Fibroblast of skin of right biceps (primary cell): ENCODE data around the gene COPS2.
A peak's percentile ranks its signal among the peaks of the same experiment; 100 is the strongest.
"Not testable (repeated sequence)": the region's sequence is repeated elsewhere in the genome, so short reads cannot be mapped to it uniquely, and the experiment has no call there.

Experiments used
- DNase-seq: peaks from one replicate; pipeline ENCODE4 v3.0.0-alpha.2; 2013

The COPS2 gene

DNA sequence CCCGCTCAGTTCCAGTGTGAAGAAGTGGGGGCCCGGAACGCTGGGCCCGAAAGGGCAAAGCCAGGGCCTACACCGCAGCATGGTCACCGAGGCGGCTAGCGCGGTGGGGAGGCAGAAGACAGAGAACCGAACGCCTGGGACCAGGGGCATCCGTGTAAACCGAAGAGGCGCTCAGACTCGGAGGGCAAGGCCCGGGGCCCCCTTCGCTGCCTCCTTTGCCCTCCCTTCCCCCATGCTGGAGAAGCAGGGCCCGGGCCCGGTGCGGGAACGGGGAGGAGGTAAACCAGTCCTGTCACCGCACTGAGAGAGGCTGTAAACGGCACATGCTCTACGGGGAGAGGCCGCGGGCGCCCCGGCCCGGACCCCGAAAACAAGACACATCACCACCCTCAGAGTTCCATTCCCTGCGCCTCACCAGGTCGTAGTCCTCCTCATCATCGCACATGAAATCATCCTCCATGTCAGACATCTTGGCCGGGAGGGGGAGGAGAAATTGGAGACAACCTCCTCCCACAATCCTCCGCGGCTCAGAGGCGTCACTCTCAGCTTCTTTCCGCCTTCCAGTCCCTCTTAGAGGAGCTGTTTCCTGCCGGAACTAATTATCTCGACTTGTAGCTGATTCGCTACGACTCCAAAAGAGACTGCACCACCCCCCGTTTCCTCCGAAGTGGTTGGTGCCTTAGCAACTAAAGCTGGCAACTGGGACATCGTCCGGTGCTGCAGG is at the start of gene COPS2:
COPS2 (minus strand) TSS at position 490 of the 724 bp plus-strand sequence; CDS start at position 469, 21 bp downstream.
- peak; percentile 98 for DNase-seq

DNA sequence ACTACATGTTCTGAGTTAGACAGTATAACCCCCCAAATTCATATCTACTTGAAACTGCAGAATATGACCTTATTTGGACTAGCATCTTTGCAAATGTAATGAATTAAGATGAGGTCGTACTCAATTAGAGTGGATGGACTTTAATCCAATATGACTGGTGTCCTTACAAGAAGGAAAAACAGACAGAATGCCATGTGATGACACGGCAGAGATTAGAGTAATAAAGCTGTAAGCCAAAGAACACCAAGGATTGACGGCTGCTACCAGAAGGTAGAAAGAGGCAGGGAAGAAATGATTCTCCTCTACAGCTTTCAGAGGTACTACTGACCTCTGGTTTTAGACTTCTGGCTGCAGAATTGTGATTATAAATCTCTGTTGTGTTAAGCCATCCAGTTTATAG is 44.9 kb upstream of the COPS2 start:
- no peak for DNase-seq

DNA sequence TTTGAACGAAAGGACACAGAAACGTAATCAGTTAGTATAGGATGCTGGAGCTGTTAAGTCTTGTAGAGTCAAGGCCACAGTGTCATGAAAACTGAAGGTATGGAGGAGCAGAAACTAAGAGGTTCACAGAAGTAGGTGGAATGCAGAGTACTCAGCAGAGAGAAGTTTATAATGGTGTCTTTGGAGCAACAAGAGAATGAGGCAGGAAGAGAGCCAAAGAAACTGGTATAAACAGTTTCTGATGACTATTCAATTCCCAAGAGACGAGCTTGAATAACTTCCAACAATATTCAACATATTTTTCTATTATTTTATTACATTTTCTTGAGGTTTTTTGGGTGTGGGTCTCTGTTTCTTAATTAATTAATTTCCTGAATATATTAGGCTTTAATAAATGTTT is 44.3 kb upstream of the COPS2 start:
- DNase-seq, result peak; percentile 11

DNA sequence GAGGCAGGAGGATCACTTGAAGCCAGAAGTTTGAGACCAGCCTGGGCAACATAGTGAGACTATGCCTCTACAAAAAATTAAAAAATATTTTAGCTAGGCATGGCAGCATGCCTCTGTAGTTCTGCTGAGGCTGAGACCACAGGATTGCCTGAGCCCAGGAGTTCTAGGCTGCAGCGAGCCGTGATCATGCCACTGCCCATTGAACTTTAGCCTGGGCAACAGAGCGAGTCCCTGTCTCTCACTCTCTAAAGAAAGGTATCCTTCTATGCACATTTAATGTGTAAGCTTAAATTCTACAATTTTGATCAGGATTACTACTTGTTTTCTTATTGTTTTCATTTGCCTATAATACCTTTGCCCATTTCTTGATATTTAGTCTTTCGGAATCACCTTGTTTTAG is 41.5 kb upstream of the COPS2 start:
- no peak for DNase-seq

DNA sequence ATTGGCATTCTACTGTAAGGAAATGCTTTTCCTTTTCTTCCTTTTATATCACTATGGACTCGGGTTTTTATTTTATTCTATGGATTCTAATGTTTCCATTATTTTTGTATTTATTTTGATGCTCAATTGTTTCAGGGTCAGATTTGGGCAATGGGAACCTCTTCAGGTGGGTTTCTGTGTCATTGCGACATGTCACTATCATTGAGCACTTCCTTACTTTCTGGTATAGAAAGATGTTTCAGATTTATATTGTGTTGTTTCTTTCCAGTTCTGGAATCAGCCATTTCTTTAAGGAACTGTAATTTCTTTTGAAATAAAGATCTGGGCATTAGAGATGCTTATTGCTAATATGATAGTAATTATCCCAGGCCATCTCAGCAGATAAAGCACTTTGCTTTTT is 36.5 kb upstream of the COPS2 start:
- DNase-seq, result no peak

DNA sequence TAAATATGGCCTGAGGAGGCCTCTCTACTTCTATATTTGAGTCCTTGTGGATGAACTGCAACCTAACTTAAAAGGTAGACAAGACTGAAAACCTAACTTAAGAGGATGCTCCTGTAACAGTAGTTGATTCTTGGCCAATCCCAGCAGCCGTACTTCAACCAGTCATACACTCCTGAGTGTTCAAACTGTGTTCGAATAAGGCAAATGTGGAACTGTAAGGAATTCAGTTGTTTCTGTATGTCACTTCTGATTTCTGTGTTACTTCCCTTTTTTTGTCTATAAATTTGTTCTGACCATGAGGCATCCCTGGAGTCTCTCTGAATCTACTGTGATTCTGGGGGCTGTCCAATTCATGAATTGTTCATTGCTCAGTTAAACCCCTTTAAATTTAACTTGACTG is 35.2 kb upstream of the COPS2 start:
- no peak for DNase-seq

DNA sequence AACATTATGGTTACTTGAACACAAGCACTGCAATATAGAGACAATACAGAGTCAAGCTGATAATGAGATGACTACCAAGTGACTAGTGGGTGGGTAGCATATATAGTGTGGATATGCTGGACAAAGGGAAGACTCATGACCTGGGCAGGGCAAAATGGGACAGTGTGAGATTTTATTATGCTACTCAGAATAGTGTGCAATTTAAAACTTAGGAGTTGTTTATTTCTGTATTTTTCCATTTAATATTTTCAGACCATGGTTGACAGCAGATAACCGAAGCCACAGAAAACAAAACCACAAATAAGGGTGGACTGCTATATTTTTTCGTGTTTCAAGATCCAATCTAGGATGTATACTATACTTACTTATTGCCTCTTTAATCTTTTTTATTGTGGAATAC is 34.2 kb upstream of the COPS2 start:
- no peak for DNase-seq

DNA sequence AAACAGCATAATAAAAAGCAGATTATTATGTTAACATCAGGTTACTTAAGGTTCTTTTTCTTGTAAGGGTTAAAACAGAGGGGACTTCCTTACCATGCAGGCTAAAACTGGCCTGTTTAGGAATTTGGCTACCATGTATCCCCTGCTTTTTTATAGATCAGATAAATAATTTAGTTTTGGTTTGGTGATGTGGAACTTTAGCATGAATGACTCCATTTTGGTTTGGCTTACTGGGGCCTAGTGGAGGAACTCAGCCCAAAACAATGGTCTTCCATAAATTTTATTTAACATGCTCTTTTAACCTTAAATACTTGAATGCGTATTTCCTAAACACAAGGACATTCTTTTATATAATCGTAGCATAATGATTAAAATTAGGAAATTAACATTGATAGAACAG is 33.5 kb upstream of the COPS2 start:
- no peak for DNase-seq

DNA sequence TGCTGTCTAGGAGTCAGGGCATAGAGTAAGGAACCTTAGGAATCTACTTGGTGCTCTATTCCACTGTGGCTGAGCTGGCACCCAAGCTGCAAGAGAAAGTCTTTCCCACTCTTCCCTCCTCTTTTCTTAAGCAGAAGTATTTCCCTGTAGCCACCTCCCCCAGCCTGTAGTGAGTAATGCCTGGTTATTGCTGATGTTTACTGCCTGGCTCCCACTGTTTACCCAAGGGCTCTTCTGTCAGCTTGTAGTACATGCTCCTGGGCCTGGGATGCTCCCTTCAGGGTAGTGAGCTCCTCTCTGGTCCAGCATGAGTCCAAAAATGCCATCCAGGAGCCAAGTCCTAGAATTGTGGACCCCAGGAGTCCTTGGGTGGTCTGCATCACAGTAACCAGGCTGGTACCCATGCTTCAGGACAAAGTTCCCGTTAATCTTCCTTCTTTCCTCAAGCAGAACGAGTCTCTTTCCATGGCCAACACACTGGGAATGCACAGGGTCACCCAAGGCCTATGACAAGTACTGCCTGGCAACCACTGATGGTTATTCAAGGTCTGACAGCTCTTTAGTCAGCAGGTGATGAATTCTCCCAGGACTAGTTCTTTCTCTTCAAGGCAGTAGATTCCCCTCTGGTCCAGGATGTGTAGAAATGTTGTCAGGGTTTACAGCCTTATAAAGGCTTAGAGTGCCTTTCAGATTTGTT is 32.3 kb upstream of the COPS2 start:
- DNase-seq, result no peak

DNA sequence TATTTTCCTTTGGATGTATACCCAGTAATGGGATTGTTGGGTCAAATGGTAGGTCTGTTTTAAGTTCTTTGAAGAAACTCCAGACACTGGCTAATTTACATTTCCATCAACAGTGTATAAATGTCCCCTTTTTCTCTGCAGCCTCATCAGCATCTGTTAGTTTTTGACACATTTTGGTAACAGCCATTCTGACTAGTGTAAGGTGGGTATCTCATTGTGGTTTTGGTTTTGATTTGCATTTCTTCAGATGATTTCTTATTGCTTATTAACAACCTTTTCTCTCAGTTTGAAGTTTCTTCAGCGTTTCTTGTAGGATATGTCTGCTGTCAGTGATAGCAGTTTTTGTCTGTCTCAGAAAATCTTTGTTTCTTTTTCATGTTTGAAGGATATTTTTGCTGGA is 30.1 kb upstream of the COPS2 start:
- no peak for DNase-seq

DNA sequence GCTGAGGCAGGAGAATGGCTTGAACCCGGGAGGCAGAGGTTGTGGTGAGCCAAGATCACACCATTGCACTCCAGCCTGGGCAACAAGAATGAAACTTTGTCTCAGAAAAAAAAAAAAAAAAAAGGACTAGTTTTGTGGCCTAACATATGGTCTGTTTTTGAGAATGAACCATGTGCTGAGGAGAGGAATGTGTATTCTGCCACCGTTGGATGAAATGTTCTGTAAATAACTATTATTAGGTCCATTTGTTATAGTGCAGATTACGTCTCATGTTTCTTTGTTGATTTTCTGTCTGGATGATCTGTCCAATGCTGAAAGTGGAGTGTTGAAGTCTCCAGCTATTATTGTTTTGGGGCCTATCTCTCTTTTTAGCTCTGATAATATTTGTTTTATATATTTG is 28.3 kb upstream of the COPS2 start:
- DNase-seq, result not testable (repeated sequence)

DNA sequence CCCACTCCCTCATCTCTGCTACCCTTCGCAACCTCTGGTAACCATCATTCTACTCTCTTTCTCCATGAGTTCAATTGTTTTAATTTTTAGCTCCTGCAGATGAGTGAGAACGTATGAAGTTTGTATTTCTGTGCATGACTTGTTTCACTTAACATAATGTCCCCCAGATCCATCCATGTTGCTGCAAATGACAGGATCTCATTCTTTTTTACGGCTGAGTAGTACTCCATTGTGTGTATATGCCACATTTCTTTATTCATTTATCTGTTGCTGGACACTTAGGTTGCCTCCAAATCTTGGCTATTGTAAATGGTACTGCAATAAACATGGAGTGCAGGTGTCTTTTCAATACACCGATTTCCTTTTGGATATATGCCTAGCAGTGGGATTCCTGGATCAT is 26.7 kb upstream of the COPS2 start:
- DNase-seq, result no peak

DNA sequence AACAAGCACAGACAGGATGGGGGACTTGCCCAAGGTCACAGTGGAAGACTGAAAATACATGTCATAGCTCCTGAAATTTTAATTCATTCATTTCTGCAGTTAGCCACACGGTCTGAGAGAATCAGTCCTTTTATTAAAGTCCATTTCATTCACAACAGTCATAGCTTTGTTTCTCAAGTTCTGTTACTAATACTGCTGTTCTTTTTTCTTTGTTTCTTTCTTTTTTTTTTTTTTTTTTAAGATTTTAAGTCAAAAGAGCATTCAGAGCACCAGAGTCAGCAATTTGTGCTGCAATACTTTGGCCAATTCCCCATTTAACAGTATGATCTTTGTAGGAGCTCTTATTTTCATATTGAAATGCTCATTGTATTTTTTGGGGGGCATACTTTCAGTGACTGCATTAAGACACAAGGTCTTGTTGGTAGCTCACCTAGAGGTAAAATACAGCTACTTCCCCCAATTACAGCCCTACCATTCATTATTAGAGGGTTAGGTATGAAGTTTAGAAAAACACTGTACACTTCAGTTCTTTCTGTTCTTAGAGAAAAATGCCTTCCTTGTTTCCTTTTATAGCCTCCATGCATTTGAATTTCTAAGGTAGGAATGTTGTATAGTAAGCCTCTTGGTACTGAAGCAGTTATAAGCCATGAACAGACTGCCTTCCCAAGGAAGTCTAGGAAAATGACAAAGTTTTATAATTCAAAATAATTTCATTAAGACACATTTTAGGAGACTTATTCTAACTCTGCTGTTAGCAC is 24.2 kb upstream of the COPS2 start:
- DNase-seq, result no peak

DNA sequence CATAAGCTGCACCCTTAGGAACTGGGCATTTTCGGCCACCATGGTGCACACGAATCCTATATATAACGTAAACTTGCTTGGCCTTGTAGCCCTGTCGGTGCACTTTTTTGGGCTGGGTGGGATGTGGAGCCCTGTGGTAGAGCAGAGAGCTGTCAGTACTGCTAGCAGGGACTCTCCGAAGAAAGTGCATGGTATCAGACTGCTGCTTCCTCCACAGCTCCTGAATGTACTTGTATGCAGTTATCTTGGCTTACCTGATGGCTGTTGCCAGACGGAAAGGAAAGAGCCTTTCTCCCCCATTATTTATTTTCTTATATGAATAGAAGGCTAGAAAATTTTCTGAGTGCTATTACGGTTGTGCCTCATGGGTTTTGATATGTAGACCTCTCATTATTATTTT is 23.1 kb upstream of the COPS2 start:
- DNase-seq, result no peak

DNA sequence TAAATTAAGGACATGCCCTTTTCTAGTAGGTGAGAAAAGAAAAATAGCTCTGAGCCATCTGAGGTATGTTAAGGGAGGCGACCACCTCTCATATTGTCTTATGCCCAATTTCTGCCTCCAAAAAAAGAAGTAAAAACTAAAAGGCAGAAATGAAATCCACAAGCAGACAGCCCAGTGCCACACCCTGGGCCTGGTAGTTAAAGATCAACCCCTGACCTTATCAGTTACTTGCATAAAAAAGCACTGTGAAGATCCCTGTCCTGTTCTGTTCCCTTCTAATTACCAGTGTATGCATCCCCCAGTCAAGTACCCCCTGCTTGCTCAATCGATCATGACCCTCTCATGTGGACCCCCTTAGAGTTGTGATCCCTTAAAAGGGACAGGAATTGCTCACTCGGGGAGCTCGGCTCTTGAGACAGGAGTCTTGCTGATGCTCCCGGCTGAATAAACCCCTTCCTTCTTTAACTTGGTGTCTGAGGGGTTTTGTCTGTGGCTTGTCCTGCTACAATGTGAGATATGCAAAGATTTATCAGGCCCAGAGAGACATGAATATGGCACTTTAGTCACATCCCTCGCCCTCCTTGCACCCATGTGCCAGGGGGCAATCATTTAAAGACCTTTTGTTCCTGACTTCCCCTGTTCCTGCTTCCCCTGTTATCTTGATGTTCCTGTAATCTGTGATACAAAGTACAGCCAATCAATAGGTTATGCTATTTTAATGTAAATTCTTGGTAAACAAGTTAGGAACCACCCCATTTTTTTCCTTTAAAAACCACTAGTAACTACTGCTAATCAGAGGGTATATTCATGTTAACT is 20.4 kb upstream of the COPS2 start:
- not testable (repeated sequence) for DNase-seq

DNA sequence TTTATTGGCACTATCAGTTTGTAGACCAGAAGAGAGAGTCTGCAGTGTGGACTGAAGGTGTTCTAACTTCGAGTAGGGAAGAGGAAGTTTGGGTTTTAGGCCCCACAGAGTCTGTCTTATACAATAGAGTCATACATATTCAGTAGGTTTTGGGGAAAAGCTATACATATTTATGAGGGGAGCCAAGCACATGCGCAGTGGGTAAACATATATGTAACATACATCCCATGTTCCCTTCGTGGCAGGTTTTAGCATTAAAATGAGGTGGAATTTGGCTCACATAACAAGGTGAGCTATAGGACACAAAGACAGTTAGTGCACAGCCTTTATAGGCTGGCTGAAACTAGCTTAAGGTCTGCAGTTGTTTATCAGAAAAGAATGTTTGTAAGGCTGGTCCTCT is 19.5 kb upstream of the COPS2 start:
- DNase-seq, result no peak

DNA sequence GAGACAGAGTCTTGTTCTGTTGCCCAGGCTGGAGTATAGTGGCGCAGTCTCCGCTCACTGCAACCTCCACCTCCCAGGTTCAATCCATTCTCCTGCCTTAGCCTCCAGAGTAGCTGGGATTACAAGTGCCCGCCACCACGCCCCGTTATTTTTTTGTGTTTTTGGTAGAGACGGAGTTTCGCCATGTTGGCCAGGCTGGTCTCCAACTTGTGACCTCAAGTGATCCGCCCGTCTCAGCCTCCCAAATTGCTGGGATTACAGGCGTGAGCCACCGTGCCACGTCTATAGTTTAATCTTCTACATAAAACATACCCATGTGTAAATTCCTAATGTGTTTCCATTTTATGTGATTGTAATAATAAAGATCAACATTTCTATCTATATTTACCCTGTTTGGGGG is 16.4 kb upstream of the COPS2 start:
- DNase-seq, result no peak

DNA sequence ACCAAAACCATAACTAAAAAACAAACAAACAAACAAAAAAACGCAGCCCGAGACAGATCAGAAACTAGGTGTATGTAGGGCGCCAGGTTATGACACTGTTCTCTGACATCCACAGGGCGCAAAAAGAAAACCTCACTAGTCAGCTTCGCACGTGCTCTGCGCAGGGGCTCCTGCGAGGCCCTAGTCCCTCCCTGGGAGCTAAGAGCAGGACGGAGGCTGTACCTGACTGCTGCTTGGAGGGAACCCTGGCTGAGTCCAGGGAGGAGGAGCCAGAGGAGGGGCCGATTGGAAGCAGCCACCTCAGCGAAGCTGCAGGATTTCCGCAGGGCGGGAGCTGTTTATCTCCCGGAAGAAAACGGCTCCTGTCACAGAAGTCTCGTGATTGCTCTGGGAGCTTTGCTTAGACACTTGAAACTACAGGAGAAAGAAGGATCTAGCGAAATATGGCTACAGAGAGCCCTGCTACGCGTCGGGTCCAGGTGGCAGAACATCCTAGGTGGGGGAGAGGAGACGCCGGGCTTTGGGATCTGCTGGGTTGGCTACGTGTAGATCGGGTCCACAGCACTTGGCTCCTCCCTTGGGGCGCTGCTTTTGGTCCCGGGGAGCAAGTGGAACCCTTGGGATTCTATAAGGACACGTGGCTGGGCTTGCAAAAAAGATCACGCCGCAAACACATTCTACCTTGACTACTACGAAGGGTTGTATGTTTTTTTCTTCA is 14.6 kb upstream of the COPS2 start, which contains the start of gene GALK2:
GALK2 (plus strand) TSS at position 368 of the 718 bp plus-strand sequence; CDS start at position 444, 76 bp downstream.
- DNase-seq, result peak; percentile 84

DNA sequence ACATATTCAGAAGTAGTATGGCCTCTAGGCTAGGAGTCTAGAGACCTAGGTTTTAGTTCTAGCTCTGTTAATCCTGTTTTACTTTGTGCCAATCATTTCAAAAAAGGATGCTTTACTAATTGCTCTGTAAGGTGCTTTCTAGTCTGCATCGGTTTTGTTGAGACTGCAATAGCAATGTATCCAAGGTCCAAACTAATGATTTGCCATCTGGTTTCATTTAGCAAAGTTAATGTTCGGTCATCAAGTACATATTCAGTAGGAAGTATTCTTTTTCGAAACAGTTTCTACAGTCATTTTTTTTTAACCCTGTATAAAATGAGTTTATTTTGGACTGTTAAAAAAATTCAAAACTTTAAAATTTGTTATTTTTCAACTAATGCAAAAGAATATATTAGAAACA is 12.6 kb upstream of the COPS2 start:
- DNase-seq, result no peak

DNA sequence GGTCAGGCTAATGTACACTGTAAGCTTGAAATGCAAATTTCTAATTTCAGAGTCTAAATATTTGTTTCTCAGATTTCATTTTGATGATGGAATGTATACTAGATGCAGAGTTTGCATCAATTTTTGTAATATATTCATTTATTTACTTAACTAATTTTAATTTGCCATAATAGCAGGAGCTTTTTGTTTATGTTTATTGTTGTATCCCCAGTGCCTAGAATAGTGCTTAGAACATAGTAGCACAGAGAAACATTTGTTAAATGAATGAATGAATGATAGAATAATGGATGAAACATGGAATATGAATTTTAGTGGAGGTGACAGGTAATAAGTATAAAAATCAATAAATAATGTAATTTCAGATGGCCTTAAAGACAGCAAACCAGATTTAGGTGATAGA is 9.5 kb upstream of the COPS2 start:
- no peak for DNase-seq

DNA sequence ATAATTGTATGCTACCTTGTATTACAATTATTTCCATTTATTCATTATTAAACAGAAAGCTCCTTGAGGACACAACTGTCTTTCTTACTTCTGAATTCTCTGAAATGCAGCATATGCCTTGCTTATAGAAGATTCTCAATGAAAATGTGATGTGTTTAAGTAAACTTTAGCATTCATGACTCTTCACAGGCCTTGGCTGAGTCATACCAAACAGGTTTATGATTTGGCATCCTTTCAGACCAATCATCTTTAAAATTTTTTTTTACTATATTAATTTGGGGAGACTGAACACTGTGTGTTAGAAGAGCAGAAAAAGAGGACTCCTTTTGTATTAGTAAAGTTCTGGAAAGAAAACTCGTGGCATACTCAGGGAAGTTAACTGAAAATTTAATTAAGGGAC is 8.3 kb upstream of the COPS2 start:
- DNase-seq, result no peak
